ENCODE measurements around the gene FLNC. TPM values are rescaled to one million over a fixed set of nuclear protein-coding genes. Genes with fewer than 3 reads are reported as not detected.

The FLNC gene
- total RNA-seq, 1 donor from 2014 or later, result 54.0 TPM

DNA sequence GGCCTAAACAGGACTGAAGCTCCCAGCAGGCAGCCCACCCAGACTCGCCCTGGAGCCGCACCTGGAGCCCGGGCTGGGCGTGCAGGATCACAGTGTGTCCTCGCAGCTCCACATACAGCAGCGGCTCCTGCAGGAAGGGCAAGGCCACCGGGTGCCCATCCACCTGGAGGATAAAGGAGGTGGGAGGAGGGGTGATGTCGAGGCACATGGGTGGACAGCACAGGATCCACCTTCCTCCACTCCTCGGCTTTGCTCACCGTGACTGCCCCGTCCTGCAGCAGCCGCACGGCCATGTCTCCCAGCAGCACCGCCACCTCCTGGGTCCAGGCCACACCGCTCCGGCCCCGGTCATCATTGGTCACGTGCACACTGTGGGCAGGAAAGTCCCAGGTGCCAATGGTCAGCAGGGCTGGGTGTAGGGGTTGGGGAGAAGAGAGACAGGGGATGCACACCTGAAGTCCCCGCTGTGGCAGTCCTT, 49.3 kb downstream of the FLNC start:
- Mint-ChIP-seq H3K27me3 (no peaks in the 10 kb centered on the region), H3K36me3 (no peaks in the 10 kb centered on the region), H3K27ac (no peak overlapping the region), H3K4me1 (ENCODE audit: unreplicated experiment) (peaks cover 4% of the 10 kb centered on the region), H3K4me3 (no peak overlapping the region), H3K9me3 (no peaks in the 10 kb centered on the region)
- DNase-seq (ENCODE audit: extremely low spot score, unreplicated experiment), result no peak
- no peak for TF ChIP-seq CTCF (conservative IDR thresholded peaks at IDR 0.05)

DNA sequence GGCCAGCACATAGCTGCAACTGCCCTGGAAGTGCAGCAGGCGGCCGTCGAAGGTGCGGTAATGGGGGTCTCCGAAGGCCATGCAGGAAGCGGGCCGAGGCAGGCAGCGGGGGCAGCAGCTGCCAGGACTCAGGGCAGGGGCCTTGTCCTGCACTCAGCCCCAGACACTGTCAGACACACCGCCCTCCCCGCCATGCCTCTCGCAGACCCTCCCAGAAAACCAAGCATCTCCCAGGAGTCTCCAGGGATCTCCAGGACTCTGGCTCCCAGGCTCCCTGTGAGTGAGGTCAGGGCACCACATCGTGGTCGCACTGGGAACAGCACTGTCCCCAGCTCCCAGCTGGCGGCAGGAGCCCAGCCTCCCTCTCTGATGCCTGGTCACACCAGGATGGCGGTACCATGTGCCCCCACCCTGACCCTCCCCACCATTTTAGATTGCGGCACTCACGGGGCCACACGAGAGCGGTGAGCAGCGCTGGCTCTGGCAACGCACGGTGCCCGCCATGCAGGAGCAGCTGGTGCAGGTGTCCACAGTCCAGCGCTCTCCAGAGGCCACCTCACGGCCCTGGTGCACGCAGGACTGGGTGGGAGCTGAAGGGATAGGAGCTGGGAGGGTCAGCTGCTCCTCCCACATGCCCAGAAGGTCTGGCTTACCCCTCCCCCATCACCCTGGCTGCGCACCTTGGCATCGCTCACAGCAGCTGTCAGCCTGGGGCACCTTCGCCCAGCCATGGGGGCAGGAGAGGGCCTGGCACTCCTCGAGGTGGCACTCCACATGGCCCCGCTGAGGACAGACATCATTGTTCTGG, 49.9 kb downstream of the FLNC start:
- Mint-ChIP-seq H3K4me1 (ENCODE audit: unreplicated experiment) (peaks cover 4% of the 10 kb centered on the region), H3K4me3 (no peak overlapping the region), H3K27ac (no peak overlapping the region), H3K27me3 (no peaks in the 10 kb centered on the region), H3K9me3 (no peaks in the 10 kb centered on the region), H3K36me3 (no peaks in the 10 kb centered on the region)
- TF ChIP-seq CTCF (conservative IDR thresholded peaks at IDR 0.05), result peak; percentile 86
- DNase-seq (ENCODE audit: extremely low spot score, unreplicated experiment), result no peak

GRCh38 chr7:128880791-128881457, 50.7 kb downstream of the FLNC start:
- Mint-ChIP-seq H3K36me3 (no peaks in the 10 kb centered on the region), H3K9me3 (no peaks in the 10 kb centered on the region), H3K27me3 (no peaks in the 10 kb centered on the region), H3K4me1 (ENCODE audit: unreplicated experiment) (peaks cover 4% of the 10 kb centered on the region), H3K4me3 (no peak overlapping the region), H3K27ac (no peak overlapping the region)
- no peak for TF ChIP-seq CTCF (conservative IDR thresholded peaks at IDR 0.05)
- no peak for DNase-seq (ENCODE audit: extremely low spot score, unreplicated experiment)

GRCh38 chr7:128881458-128882125, 51.4 kb downstream of the FLNC start:
- no peaks in the 10 kb centered on the region for H3K36me3 Mint-ChIP-seq
- H3K4me1 Mint-ChIP-seq (ENCODE audit: unreplicated experiment), result peaks cover 4% of the 10 kb centered on the region
- no peak for DNase-seq (ENCODE audit: extremely low spot score, unreplicated experiment)
- H3K9me3 Mint-ChIP-seq, result no peaks in the 10 kb centered on the region
- no peak for TF ChIP-seq CTCF (conservative IDR thresholded peaks at IDR 0.05)
- H3K4me3 Mint-ChIP-seq, result no peak overlapping the region
- no peak overlapping the region for H3K27ac Mint-ChIP-seq
- no peaks in the 10 kb centered on the region for H3K27me3 Mint-ChIP-seq

DNA sequence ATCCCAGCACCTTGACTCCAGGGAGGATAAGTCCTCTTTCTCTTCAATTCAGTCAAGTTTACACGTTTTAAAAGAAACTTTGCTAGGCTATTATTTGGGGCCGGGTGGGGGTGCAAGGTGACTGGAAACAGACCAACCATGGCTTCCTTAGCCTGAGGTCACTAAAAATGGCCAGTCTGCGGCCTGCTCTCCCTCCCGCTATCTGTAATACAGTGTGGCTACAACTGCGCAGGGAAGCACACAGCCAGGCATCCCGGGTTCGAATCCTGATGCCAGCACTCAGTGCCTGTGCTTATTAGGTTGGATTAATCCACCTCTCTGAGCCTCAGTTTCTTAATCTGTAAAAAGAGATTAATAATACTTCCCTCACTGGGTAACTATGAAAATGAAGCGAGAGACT, 51.9 kb downstream of the FLNC start:
- TF ChIP-seq CTCF (conservative IDR thresholded peaks at IDR 0.05), result no peak

More for the DNA sequence above, 51.9 kb downstream of the FLNC start:
- H3K4me3 Mint-ChIP-seq, result no peak overlapping the region
- DNase-seq (ENCODE audit: extremely low spot score, unreplicated experiment), result no peak
- H3K27me3 Mint-ChIP-seq, result no peaks in the 10 kb centered on the region
- H3K27ac Mint-ChIP-seq, result no peak overlapping the region
- no peaks in the 10 kb centered on the region for H3K9me3 Mint-ChIP-seq
- H3K4me1 Mint-ChIP-seq (ENCODE audit: unreplicated experiment), result peaks cover 4% of the 10 kb centered on the region
- no peaks in the 10 kb centered on the region for H3K36me3 Mint-ChIP-seq
